HL-60/S4 treated with phorbol 12-myristate 13-acetate at 8.2 ng/mL for 4 days and 3 days (cell line): ENCODE measurements around the gene FOXD4.
"Not testable (repeated sequence)": the region's sequence is repeated elsewhere in the genome, so short reads cannot be mapped to it uniquely, and the experiment has no call there.

Experiments used
- in situ Hi-C: fragments of 300-500 bp; cut with MboI; formaldehyde crosslinking; loops from 2 replicates; pipeline ENCODE4 v1.15.0; 2022; ENCODE audit warnings: low sequenced_read_pairs

Gene FOXD4

DNA sequence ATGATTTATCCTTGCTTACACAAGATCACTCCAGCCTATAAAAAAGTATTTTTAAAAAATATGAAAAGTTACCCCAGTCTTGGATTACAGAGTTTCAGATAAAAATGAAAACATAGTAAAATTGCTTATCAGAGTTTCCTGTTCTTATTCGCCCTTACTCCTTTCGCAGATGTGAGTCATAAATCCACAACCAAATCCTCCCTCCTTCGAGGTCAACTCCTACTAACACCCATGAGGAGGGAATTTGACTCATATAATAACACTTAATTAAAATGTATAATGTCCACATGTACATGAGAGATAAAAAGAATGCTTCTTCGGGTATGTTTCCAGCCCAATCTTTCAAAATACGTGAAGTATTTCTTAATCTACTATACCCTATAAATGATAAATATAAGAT is 23.9 kb downstream of the FOXD4 start:
- in situ Hi-C loops: not testable (repeated sequence)

- in situ Hi-C loops: not testable (repeated sequence)
These were observed 24.3 kb downstream of the FOXD4 start for GRCh38 chr9:93909-94308.

- in situ Hi-C loops: not testable (repeated sequence)
These were observed 27.4 kb downstream of the FOXD4 start for GRCh38 chr9:90851-91250.

DNA sequence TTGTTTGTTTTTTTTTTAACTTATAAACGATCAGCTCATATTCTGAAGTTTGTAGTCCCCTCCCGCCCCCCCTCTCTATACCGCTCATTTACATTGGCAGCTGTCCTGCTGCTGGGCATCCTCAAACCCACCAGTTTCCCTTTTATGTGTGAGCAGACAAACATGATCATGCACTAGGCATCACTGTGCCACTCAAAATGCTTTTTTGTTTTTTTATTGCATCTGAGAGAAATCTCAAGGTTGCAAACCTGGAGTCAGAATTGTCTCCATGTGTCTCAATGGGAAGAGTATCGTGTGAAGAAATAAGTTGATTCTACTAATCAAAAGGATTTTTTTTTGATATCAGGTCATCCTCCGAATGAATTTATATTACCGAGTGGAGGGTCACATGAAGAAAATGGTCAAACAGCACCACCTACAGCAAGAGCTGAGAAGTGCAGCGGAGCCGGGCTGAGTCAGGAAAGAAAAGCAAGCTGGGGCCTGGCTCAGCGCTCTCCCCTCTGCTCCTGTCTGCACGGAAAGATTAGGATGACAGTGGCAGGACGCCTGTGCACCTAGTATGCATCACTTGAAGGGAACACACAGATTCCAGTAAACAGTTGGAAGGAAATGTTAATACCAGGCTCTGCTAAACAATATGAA is 29.7 kb downstream of the FOXD4 start:
- in situ Hi-C loops: not testable (repeated sequence)

DNA sequence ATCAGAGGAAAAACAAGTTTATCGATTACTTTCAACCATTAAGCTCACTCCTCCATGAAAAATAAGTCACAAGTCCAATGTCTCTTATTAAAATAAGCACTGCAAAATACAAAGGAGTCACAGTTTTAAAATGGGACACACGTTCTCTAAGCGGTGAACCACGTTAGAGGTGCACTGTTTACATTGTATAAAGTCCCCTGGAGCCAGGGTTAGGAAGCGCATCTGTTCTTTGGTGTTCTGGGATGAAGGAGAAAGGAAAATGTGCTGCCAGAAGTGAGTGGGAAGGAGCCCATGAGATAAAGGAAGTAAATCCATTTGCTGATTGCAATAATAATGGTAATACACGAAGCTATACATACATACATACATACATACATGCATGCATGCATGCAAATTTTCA is 30.4 kb downstream of the FOXD4 start:
- in situ Hi-C loops: not testable (repeated sequence)

DNA sequence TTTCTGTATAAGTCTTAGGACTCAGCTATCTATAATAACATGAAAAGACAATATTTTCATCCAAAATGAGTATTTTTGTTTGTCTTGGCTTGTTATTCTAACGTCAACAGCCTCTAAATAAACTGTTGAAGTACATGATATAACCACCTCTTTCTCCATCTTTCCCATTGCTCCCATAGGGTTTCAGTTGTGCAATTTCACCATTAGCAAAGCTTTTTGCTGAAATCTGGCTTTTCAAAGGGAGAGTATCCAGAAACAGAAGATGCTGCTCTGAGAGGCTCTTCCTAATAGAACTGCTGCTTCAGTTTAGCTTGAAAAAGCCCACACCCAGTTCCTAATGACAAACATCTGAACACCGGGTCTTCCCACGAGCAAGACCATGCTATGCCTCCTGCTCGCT is 31.1 kb downstream of the FOXD4 start:
- in situ Hi-C loops: not testable (repeated sequence)

DNA sequence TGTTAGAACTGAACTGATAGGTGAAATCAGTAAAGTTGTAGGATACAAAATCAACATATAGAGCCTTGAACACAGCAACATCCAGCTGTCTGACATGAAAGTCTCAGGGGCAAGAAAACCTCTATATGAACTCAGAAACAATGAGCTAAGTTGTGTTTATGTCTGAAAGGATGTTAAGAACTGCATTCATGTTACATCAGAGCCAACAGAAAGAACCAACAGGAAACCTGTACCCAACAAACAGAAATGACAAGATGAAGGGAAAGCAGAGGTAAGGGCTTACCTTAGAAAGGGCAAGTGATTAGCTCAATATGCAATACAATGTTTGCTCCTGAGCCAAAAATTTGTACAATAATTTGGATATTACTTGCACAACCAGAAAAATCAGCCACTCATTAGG is 31.5 kb downstream of the FOXD4 start:
- in situ Hi-C loops: not testable (repeated sequence)

DNA sequence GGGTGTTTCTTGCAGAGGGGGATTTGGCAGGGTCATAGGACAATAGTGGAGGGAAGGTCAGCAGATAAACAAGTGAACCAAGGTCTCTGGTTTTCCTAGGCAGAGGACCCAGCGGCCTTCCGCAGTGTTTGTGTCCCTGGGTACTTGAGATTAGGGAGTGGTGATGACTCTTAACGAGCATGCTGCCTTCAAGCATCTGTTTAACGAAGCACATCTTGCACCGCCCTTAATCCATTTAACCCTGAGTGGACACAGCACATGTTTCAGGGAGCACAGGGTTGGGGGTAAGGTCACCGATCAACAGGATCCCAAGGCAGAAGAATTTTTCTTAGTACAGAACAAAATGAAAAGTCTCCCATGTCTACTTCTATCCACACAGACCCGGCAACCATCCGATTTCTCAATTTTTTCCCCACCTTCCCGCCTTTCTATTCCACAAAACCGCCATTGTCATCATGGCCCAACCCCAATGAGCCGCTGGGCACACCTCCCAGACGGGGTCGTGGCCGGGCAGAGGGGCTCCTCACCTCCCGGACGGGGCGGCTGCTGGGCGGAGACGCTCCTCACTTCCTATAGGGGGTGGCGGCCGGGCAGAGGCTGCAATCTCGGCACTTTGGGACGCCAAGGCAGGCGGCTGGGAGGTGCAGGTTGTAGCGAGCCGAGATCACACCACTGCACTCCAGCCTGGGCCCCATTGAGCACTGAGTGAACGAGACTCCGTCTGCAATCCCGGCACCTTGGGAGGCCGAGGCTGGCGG is 35.1 kb downstream of the FOXD4 start:
- in situ Hi-C loops: not testable (repeated sequence)

DNA sequence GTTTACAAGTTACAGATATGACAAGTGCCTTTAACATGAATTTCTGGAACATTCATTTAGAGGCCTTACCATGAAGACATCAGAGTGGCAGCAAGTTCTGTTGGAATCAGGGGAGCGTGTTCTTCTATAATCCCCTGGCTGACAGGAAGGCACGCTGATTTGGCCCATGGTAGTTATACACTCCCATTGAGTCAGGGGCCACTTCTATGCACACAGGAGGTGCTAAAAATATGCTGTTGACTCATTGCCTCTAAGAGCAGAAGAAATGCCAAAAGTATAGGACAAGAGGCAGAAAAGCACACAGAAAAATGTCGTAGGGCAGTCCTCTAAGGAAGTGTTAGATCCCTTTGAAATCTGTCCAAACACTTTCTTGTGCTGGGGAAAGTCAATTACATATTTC is 39.9 kb downstream of the FOXD4 start:
- in situ Hi-C loops: not testable (repeated sequence)

GRCh38 chr9:76389-76788 is 41.8 kb downstream of the FOXD4 start:
- in situ Hi-C loops: not testable (repeated sequence)

DNA sequence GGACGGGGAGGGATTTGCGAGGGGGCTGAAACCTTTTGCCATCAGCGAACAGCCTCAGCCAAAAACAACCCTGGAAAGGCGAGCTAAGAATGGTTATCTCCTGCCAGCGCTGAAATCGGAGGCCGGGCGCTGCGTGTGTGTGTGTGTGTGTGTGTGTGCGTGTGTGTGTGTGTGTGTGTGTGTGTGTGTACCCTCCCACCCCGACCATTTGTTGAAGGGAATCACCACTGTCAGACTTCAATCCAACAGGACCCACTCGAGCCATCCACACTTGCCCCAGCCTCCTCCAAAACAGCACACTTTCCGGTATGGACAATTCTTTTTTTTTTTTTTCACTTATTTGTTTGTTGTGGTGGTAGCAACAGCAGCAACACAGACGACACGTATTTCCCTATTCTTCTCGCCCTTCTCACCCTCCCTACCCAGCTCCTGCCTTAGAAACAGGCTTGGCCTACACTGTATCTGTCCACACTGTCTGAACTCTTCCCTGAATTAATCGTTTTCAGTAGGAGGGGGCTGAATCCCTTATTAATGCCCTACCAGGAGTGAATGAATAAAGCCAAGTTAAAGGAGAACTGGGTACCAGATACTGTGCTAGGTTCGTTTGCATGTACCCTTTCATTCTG is 44.2 kb downstream of the FOXD4 start:
- in situ Hi-C loops: not testable (repeated sequence)

GRCh38 chr9:73076-73899 is 44.9 kb downstream of the FOXD4 start:
- in situ Hi-C loops: not testable (repeated sequence)
